ENCODE results near the gene SERPINB1.
"Not testable (repeated sequence)": the region's sequence is repeated elsewhere in the genome, so short reads cannot be mapped to it uniquely, and the experiment has no call there.

Gene SERPINB1

GRCh38 chr6:2865694-2866151 is 24.1 kb upstream of the SERPINB1 start:
- DNase-seq (ENCODE audit: low read depth), result no peak

DNA sequence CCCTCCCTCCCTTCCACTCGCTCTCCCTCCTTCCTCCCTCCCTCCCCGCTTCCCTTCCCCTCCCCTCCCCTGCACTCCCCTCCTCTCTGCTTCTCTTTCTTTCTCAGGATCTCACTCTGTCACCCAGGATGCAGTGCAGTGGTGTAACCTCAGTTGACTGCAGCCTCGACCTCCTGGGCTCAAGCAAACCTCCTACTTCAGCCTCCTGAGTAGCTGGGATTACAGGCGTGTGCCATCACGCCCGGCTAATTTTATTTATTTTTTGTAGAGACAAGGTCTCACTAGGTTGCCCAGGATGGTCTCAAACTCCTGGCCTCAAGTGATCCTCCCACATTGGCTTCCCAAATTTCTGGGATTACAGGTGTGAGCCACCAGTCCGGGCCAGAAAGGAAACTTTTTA is 23.6 kb upstream of the SERPINB1 start:
- no peak for DNase-seq (ENCODE audit: low read depth)

DNA sequence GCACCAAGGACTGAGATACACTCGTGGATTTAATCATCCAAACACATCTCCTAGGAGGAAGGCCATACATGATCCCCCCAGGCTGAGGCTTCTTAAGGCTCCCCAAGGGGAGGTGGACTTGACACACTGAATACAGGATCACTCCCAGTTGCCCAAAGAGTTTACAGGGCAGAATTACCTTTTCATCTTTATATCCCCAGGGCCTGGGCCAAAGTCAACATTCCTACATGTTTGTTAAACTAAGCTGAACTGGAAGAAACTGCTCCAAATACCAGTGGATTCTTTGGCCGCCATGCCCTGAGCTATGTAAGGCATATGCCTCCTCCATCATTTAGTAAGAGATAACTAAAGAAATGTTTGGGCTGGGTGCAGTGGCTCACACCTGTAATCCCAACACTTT is 22.2 kb upstream of the SERPINB1 start:
- DNase-seq (ENCODE audit: low read depth), result no peak

DNA sequence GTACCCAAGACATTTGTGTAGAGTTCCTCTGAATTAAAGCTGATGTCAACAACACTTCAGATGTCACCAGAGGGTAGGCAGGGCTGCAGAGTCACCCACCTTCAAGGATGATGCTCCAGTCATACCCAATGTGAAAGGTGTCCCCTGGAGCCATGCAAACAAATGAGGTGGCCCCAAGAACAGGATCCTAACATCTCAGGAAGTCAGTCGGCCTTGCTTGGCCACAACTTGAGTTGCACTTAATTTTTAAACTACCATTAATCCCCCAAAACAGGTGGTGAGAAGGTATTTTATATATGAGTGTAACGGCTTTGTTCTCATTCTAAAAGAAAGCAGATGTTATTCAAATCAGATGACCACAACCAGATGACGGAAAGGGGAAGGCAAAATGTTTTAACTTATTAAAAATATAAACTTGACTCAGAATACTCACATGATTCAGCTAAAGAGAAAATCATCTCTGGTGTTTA is 21.1 kb upstream of the SERPINB1 start:
- no peak for DNase-seq (ENCODE audit: low read depth)

DNA sequence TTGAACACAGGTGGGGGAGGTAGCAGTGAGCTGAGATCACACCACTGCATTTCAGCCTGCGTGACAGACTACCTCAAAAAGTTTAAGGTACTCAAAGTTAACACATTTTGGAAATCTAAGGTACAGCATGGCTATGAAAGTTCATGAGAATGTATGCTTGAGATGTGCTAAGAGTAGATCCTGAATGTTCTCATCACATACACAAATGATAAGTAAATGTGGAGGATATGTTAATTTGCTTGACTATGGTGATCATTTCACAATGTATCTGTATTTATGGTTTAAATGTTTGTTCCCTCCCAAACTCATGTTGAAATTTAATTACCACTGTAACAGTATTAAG is 20.1 kb upstream of the SERPINB1 start:
- DNase-seq (ENCODE audit: low read depth), result no peak

DNA sequence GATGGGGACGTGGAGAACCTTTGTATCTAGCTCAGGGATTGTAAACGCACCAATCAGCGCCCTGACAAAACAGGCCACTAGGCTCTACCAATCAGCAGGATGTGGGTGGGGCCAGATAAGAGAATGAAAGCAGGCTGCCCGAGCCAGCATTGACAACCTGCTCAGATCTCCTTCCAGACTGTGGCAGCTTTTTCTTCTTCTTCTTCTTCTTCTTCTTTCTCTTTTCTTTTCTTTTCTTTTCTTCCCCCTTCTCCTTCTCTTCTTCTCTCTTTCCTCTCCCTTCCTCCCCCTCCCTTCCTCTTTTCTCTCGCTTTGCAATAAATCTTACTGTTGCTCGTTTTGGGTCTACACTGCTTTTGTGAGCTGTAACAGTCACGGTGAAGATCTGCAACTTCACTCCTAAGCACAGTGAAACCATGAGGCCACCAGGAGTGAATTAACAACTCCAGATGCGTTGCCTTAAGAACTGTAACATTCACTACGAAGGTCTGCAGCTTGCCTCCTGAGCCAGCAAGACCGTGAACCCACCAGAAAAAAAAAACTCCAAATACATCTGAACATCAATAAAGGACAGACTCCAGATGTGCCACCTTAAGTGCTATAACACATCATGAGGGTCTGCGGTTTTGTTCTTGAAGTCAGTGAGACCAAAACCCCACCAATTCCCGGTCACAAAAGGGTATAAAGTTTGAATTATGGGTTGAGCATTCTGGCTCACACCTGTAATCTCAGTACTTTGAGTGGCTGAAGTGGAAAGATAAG is 19.6 kb upstream of the SERPINB1 start:
- no peak for DNase-seq (ENCODE audit: low read depth)

DNA sequence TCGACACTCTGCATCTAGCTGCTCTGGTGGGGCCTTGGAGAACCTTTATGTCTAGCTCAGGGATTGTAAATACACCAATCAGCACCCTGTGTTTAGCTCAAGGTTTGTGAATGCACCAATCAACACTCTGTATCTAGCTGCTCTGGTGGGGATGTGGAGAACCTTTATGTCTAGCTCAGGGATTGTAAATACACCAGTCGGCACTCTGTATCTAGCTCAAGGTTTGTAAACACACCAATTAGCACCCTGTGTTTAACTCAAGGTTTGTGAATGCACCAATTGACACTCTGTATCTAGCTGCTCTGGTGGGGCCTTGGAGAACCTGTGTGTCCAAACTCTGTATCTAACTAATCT is 19.0 kb upstream of the SERPINB1 start:
- not testable (repeated sequence) for DNase-seq (ENCODE audit: low read depth)

DNA sequence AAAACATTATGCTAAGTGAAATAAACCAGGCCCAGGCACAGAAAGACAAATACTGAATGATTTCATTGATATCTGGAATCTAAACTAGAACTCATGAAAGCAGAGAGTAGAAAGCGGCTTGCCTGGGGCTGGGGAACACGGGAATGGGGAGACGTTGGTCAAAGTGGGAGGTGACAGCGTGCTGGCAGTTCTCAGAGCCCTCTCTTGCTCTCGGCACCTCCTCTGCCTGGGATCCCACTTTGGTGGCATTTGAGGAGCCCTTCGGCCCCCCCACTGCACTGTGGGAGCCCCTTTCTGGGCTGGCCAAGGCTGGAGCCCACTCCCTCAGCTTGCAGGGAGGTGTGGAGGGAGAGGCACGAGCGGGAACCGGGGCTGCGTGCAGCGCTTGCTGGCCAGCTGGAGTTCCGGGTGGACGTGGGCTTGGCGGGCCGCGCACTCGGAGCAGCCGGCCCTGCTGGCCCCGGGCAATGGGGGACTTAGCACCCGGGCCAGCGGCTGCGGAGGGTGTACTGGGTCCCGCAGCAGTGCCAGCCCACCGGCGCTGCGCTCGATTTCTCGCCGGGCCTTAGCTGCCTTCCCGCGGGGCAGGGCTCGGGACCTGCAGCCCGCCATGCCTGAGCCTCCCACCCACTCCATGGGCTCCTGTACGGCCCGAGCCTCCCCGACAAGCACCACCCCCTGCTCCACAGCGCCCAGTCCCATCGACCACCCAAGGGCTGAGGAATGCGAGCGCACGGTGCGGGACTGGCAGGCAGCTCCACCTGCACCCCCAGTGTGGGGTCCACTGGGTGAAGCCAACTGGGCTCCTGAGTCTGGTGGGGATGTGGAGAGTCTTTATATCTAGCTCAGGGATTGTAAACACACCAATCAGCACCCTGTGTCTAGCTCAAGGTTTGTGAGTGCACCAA is 18.4 kb upstream of the SERPINB1 start:
- not testable (repeated sequence) for DNase-seq (ENCODE audit: low read depth)

- no peak for DNase-seq (ENCODE audit: low read depth)
Observed at GRCh38 chr6:2859185-2859700, 17.6 kb upstream of the SERPINB1 start.

- DNase-seq (ENCODE audit: low read depth), result peak; percentile 41
Observed at GRCh38 chr6:2857580-2858337, 16.1 kb upstream of the SERPINB1 start.

GRCh38 chr6:2857185-2857579 is 15.5 kb upstream of the SERPINB1 start:
- no peak for DNase-seq (ENCODE audit: low read depth)

GRCh38 chr6:2855061-2855519 is 13.4 kb upstream of the SERPINB1 start:
- no peak for DNase-seq (ENCODE audit: low read depth)

- DNase-seq (ENCODE audit: low read depth), result no peak
Observed at GRCh38 chr6:2854396-2854982, 12.8 kb upstream of the SERPINB1 start.

DNA sequence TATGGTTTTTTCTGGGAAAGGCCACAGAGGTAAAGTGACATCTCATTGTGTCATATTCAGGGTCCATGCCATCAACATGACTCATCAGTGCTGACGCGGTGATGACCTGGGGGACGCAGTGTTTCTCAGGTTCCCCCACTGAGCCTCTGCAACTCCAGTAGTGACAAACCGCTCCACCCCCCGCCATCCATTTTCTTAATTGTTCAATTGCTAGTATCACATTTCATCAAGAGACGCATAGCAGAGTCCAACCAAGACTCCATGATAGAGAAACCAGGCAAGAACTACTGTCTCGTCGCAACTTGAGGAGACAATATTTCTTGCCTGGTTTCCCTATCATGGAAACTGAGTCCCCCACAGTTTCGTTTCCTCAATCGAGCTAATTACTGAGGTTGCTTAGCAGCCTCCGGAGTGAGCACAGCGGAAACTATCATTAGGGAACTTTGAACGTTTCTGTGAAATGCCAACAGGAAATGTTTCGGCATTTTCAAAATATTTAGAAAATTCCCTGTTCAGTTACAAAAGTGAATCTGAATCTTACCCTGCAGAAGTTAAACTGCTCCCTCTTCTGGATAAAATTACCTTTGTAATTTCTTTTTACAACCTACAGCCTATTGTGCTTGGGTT is 12.2 kb upstream of the SERPINB1 start:
- peak; percentile 61 for DNase-seq (ENCODE audit: low read depth)

DNA sequence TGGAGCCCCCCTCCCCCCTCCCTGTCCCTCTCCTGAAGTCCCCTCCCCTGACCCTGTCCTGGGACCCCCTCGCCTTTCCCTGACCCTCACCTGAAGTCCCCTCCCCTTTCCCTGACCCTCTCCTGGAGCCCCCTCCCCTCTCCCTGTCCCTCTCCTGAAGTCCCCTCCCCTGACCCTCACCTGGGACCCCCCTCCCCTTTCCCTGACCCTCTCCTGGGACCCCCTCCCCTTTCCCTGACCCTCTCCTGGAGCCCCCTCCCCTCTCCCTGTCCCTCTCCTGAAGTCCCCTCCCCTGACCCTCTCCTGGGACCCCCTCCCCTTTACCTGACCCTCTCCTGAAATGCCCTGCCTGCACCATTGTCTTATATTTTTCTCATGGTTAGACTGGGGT is 11.7 kb upstream of the SERPINB1 start:
- DNase-seq (ENCODE audit: low read depth), result not testable (repeated sequence)

DNA sequence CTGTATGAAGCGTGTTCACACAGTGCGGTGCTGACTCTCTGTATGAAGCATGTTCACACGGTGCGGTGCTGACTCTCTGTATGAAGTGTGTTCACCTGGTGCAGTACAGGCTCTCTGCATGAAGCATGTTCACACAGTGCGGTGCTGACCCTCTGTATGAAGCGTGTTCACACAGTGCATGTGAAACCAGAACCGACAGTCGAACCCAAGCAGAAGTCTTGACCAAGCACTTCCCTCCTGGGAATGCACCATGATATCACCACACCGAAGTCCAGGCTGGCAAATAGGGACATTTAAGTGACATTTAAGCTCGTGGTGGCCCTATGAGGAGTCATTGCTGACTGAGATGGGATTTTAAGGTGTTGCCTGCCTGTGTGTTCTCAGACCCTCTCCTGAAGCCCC is 11.3 kb upstream of the SERPINB1 start:
- DNase-seq (ENCODE audit: low read depth), result no peak

DNA sequence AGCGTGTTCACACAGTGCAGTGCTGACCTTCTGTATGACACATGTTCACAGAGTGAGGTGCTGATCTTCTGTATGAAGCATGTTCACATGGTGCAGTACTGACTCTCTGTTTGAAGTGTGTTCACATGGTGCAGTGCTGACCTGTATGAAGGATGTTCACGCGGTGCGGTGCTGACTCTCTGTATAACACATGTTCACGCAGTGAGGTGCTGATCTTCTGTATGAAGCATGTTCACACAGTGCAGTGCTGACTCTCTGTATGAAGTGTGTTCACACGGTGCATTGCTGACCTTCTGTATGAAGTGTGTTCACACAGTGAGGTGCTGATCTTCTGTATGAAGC is 10.8 kb upstream of the SERPINB1 start:
- no peak for DNase-seq (ENCODE audit: low read depth)

- no peak for DNase-seq (ENCODE audit: low read depth)
Observed at GRCh38 chr6:2851727-2852513, 10.3 kb upstream of the SERPINB1 start.

DNA sequence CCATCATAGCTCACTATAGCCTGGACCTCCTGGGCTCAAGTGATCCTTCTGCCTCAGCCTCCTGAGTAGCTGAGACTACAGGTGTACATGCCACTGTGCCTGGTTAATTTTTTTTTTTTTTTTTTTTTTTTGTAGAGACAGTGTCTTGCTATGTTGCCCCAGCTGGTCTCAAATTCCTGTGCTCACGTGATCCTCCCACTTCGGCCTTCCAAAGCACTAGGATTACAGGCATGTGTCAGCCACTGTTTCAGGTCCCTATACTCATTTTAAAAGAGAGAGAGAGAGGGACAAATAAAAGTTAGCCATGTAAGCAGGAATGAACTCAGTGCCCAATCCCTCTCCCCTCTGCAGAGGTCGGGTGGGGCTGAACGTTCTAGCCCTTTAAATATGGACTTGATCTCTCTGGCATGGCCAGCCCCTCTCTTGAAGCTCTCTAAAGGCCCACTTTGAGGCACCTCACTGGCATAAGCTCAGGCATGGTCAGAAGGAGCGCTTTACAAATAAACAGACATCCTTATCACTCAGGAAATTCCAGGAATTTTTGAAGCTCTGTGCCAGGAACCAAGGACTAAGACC is 9.0 kb upstream of the SERPINB1 start:
- no peak for DNase-seq (ENCODE audit: low read depth)

DNA sequence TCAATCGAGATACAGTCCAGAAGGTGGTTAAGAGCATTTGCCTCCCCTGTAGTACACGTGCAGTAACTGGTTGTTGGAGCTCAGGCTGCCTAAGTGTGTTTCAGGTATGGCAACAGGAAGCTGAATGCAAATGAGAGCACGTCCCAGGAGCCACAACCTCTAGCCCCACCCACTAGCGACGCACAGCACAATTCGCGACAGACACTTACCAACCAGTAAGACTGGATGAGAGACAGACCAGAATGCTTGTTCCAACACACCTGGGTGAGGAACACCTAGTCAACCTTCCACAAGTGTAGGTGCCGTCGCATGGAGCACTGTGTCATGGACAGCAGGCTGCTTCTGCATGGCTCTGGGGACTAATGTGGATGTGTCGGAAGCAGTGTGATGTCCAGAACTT is 7.2 kb upstream of the SERPINB1 start:
- DNase-seq (ENCODE audit: low read depth), result peak; percentile 46

Measured in stimulated activated CD8-positive, alpha-beta memory T cell treated with anti-CD3 and anti-CD28 coated beads, Interleukin-15, amount 100 ng/mL, for 1 hour (primary cell).